Lower leg skin (tissue), 3 donors: Measurements from ENCODE around the gene SIN3B.

Experiments used
- POLR2A ChIP-seq, 2 donors: fragments of 450-650 bp; IDR thresholded peaks; one replicate each; pipeline ENCODE4 v1.6.1; 2016 to 2017; ENCODE audit warnings: antibody characterized with exemption in 2 of 2, mild to moderate bottlenecking in 1 of 2, moderate library complexity in 1 of 2
- TF ChIP-seq, protein P1 (sequence below), 3 donors: fragments of 450-650 bp; IDR thresholded peaks; one replicate each; pipeline ENCODE4 v1.5.1; 2016; ENCODE audit warnings: antibody characterized with exemption in 3 of 3, mild to moderate bottlenecking in 3 of 3, moderate library complexity in 2 of 3

DNA sequence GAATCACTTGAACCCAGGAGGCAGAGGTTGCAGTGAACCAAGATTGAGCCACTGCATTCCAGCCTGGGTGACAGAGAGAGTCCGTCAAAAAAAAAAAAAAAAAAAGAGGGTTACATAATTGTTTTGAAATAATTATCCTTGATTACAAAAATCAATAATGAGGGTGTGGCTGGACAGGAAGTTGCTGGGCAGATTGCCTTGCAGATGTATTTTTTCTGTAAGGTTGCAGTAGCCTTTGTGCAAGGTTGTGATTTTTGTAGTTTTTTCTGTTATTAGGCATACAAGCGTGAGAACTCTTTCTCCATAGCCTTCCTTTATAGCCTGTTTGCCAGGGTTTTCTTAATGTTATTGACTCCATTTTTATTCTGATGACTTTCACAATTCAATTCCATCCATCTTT is 40.7 kb upstream of the SIN3B start:
- TF ChIP-seq POLR2A (IDR thresholded peaks at IDR 0.05) = no peak
- TF ChIP-seq, protein P1, sequence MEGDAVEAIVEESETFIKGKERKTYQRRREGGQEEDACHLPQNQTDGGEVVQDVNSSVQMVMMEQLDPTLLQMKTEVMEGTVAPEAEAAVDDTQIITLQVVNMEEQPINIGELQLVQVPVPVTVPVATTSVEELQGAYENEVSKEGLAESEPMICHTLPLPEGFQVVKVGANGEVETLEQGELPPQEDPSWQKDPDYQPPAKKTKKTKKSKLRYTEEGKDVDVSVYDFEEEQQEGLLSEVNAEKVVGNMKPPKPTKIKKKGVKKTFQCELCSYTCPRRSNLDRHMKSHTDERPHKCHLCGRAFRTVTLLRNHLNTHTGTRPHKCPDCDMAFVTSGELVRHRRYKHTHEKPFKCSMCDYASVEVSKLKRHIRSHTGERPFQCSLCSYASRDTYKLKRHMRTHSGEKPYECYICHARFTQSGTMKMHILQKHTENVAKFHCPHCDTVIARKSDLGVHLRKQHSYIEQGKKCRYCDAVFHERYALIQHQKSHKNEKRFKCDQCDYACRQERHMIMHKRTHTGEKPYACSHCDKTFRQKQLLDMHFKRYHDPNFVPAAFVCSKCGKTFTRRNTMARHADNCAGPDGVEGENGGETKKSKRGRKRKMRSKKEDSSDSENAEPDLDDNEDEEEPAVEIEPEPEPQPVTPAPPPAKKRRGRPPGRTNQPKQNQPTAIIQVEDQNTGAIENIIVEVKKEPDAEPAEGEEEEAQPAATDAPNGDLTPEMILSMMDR (IDR thresholded peaks at IDR 0.05) = no peak
